T-helper 2 cell treated with Interferon-gamma antibody and Interleukin-4, amounts not matched to agents 100 ng/mL and 5 ng/mL, for 36 hours (primary cell): Measurements from ENCODE around the gene RFTN2. TPM values are rescaled to one million over a fixed set of nuclear protein-coding genes. Genes with fewer than 3 reads are reported as not detected.
"Not testable (repeated sequence)": the region's sequence is repeated elsewhere in the genome, so short reads cannot be mapped to it uniquely, and the experiment has no call there.

ENCODE experiments used
- intact Hi-C: fragments of 100-400 bp; cut with micrococcal nuclease; formaldehyde crosslinking; loops from one replicate; pipeline ENCODE4 v1.15.1; 2023
- total RNA-seq: library from RNA; stranded (reverse); gene quantifications from 2 replicates; pipeline ENCODE4 v1.2.3, GENCODE V29; 2022

RFTN2 gene
- total RNA-seq, 1 donor from 2014 or later: not detected

GRCh38 chr2:197551260-197551659 is 124.1 kb downstream of the RFTN2 start:
- intact Hi-C loops: not testable (repeated sequence)

- intact Hi-C loops: no loop called here
Observed at GRCh38 chr2:197548582-197548981, 126.8 kb downstream of the RFTN2 start.

GRCh38 chr2:197547163-197547900 is 128.1 kb downstream of the RFTN2 start:
- intact Hi-C loops: no loop called here

GRCh38 chr2:197543206-197543605 is 132.2 kb downstream of the RFTN2 start:
- intact Hi-C loops: no loop called here

GRCh38 chr2:197539734-197540133 is 135.7 kb downstream of the RFTN2 start:
- intact Hi-C loops: no loop called here

- intact Hi-C loops: no loop called here
Observed at GRCh38 chr2:197538412-197538811, 137.0 kb downstream of the RFTN2 start.

Other genes with a start within 250 kb of the RFTN2 start
- gene SF3B1, start 240.6 kb downstream of the RFTN2 start, total RNA-seq: 298 and 310 TPM in 2 replicates
- gene COQ10B, start 222.0 kb downstream of the RFTN2 start, total RNA-seq: 22.2 and 24.6 TPM in 2 replicates
- 351 and 353 TPM in 2 replicates for gene HSPD1, start 175.7 kb downstream of the RFTN2 start, total RNA-seq
- 145 and 151 TPM in 2 replicates for gene HSPE1, start 175.2 kb downstream of the RFTN2 start, total RNA-seq
- gene MOB4, start 159.5 kb downstream of the RFTN2 start, total RNA-seq: 17.0 and 20.9 TPM in 2 replicates
- 15.0 and 16.4 TPM in 2 replicates for gene MARS2, start 29.8 kb upstream of the RFTN2 start, total RNA-seq
- not detected in 2 replicates for gene BOLL, start 109.7 kb upstream of the RFTN2 start, total RNA-seq
- gene PLCL1, start 129.0 kb upstream of the RFTN2 start, total RNA-seq: 2.2 and 2.5 TPM in 2 replicates